ENCODE data around the gene CREBRF. TPM values are rescaled to one million over a fixed set of nuclear protein-coding genes. Genes with fewer than 3 reads are reported as not detected.

CREBRF gene
- total and polyA plus RNA-seq, 2 of the 8 experiments (the other 6 are each of a cell fraction or from before 2014, with no cell fraction given) = 1.2 to 4.7 TPM

- Histone ChIP-seq H3K36me3 (ENCODE audit: control insufficient read depth in 2 of 4, insufficient read depth in 4 of 4, low read length in 3 of 4) (no peaks in the 10 kb centered on the region), H2AK5ac (ENCODE audit: low read depth, low read length) (no peak overlapping the region), H3K23ac (ENCODE audit: insufficient read length) (no peak overlapping the region), H3K9me3 (ENCODE audit: insufficient read depth in 2 of 2, low read depth in 1 of 2, low read length in 1 of 2) (no peaks in the 10 kb centered on the region), H3K14ac (ENCODE audit: insufficient read length) (no peak overlapping the region), H2BK12ac (ENCODE audit: low read depth, low read length) (no peak overlapping the region), H2BK5ac (ENCODE audit: low read depth, low read length) (no peak overlapping the region), H2AFZ (ENCODE audit: low read length) (no peak overlapping the region), H2BK20ac (ENCODE audit: low read length) (no peak overlapping the region), H3K79me1 (ENCODE audit: low read depth, low read length) (no peaks in the 10 kb centered on the region), H3K18ac (ENCODE audit: extremely low read depth, low read length) (no peak overlapping the region), H3K4me3 (ENCODE audit: extremely low read depth in 1 of 4, insufficient read depth in 2 of 4, low read depth in 3 of 4, low read length in 4 of 4) (no peak overlapping the region), H3K4ac (replicated peaks; ENCODE audit: insufficient read length, low read depth, low read length) (no peak overlapping the region), H3K9ac (replicated peaks in 1 of 4; ENCODE audit: extremely low read depth in 1 of 4, low read depth in 3 of 4, low read length in 3 of 4) (no peak overlapping the region), H4K5ac (ENCODE audit: insufficient read length, low read depth, low read length) (no peak overlapping the region), H3K79me2 (ENCODE audit: control insufficient read depth in 1 of 2, insufficient read depth in 2 of 2, low read length in 2 of 2) (no peaks in the 10 kb centered on the region), H3K4me2 (ENCODE audit: insufficient read depth in 1 of 2, low read depth in 2 of 2, low read length in 2 of 2) (peak overlapping the region; percentile 4; a peak in 1 of 4 replicates), H2BK120ac (replicated peaks; ENCODE audit: low read depth, low read length) (no peak overlapping the region), H3K23me2 (ENCODE audit: low read depth, low read length) (no peaks in the 10 kb centered on the region), H2BK15ac (ENCODE audit: low read length) (no peak overlapping the region), H4K20me1 (replicated peaks in 1 of 2; ENCODE audit: control insufficient read depth in 1 of 2, insufficient read depth in 2 of 2, low read length in 2 of 2) (no peaks in the 10 kb centered on the region), H3K27me3 (replicated peaks in 1 of 4; ENCODE audit: control insufficient read depth in 3 of 4, extremely low read depth in 1 of 4, insufficient read depth in 3 of 4, low read length in 3 of 4) (no peaks in the 10 kb centered on the region), H3K27ac (ENCODE audit: low read depth, low read length) (no peak overlapping the region), H4K91ac (replicated peaks; ENCODE audit: insufficient read length, low read length) (no peak overlapping the region), H3K4me1 (replicated peaks in 1 of 4; ENCODE audit: control insufficient read depth in 3 of 4, insufficient read depth in 4 of 4, low read length in 3 of 4) (peaks cover 5 to 12% (median 9%) of the 10 kb centered on the region in 4 experiments; a peak in 6 of 7 replicates), H4K8ac (ENCODE audit: extremely low read depth, insufficient read depth, low read length) (no peak overlapping the region), H3K56ac (replicated peaks; ENCODE audit: insufficient read length, low read depth, low read length) (no peak overlapping the region)
- 69% methylated on average over 1 of the region's 1 CpG; no CpG with 5 or more reads in 1 of the 2 experiments for WGBS, 2 experiments (ENCODE audit: extremely low coverage in 1 of 2, insufficient coverage in 1 of 2, insufficient read length in 1 of 2, insufficient replicate concordance in 2 of 2, low coverage in 1 of 2, low lambda C conversion rate in 2 of 2, missing lambda C conversion rate in 1 of 2)
- DNase-seq (ENCODE audit: low read depth in 1 of 2, low spot score in 2 of 2) (no peak), FAIRE-seq (peak; percentile 42)
- ChIA-PET CTCF (ENCODE audit: partially characterized antibody) (interaction anchor here (0.7 to 1.8 kb wide), 7 partner anchors 10 to 160 kb away, joined by 3 to 6 read pairs (median 4); partner anchors contain the start of gene ATP6V0E1), POLR2A (ENCODE audit: partially characterized antibody) (interaction anchor here (2.9 kb wide), 1 partner anchor 10 kb away, joined by 11 read pairs; no protein-coding TSS in a partner anchor)
- TF ChIP-seq CBX8 (IDR thresholded peaks at IDR 0.05; ENCODE audit: borderline replicate concordance, low read depth, low read length) = no peak
- TF ChIP-seq RAD21 (IDR thresholded peaks at IDR 0.05 in 1 of 2, conservative IDR thresholded peaks at IDR 0.05 in 1 of 2; ENCODE audit: low read depth in 2 of 2, low read length in 2 of 2) = no peak
- no peak for TF ChIP-seq POU5F1 (IDR thresholded peaks at IDR 0.05; ENCODE audit: low read depth, low read length)
- TF ChIP-seq BRCA1 (IDR thresholded peaks at IDR 0.05; ENCODE audit: low read depth, low read length) = no peak
- TF ChIP-seq SAP30 (IDR thresholded peaks at IDR 0.05; ENCODE audit: insufficient read depth, insufficient replicate concordance, low read length) = no peak
- TF ChIP-seq FOSL1 (IDR thresholded peaks at IDR 0.05; ENCODE audit: insufficient read depth, low read depth, low read length) = no peak
- TF ChIP-seq GTF2F1 (IDR thresholded peaks at IDR 0.05; ENCODE audit: borderline replicate concordance, low read depth, low read length) = no peak
- TF ChIP-seq KDM1A (IDR thresholded peaks at IDR 0.05; ENCODE audit: borderline replicate concordance, low read length) = no peak
Observed at GRCh38 chr5:173139631-173140030, 83.5 kb downstream of the CREBRF start.

All from H1 (cell line).